GM19463 (cell line): Measurements from ENCODE around the gene FAM193A.
"Not testable (repeated sequence)": the region's sequence is repeated elsewhere in the genome, so short reads cannot be mapped to it uniquely, and the experiment has no call there.

ENCODE experiments used
- ATAC-seq: cut with Tn5 transposase; IDR thresholded peaks from one replicate; pipeline ENCODE4 v1.9.1; 2021; ENCODE audit warnings: mild to moderate bottlenecking, moderate library complexity; ENCODE audit not compliant: unreplicated experiment

FAM193A gene

DNA sequence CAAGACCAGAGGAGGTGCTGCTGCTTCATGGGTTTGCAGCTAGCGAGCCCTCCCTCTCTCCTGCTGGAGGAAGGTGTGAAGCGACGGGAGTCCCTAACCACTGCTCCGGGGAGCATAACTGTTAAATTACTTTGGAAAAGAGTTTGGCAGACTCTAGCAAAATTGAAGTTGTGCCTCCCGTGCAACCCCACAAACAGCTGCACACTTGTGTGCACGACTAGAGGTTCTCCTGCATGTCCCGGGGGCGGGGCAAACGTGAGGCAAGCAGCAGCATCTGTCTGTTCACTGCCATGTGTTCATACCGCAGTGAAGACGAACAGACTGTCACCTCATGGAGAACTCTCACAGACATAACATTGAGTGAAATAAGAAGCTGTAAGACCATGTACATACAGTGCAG lies 185.1 kb downstream of the FAM193A start:
- no peak for ATAC-seq

DNA sequence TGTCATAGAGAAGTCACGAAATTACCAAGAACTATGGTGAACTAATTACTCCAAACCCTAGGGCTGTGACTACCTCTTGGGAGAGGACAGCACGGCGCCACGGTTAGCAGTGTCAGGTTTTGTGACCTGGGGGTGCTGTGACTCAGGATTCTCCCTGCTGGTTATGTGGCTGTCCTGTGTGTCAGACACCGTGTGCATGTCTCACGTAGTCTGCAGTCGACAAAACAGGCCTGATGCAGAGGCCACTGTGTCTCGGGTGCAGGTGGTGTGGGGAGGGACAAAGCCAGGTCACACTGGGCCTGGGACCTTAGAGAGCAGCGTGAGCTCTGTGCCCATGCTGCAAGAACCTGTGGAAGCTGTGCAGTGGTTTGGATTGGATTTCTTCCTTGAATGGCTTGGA lies 185.6 kb downstream of the FAM193A start:
- no peak for ATAC-seq

DNA sequence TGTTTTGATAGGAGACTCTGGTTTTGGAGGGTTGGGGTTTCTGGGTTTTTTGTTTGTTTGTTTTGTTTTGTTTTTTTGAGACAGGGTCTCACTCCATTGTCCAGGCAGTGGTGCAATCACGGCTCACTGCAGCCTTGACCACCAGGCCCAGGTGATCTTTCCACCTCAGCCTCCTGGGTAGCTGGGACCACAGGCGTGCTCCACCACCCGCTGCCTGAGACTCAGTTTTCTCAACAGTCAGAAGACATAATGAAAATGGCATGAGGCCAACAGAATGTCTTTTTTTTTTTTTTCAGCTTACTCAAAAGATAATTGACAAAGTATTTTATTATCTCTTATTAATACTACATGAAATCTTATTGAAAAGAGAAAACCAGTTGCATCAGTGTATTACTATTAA lies 187.3 kb downstream of the FAM193A start:
- no peak for ATAC-seq

DNA sequence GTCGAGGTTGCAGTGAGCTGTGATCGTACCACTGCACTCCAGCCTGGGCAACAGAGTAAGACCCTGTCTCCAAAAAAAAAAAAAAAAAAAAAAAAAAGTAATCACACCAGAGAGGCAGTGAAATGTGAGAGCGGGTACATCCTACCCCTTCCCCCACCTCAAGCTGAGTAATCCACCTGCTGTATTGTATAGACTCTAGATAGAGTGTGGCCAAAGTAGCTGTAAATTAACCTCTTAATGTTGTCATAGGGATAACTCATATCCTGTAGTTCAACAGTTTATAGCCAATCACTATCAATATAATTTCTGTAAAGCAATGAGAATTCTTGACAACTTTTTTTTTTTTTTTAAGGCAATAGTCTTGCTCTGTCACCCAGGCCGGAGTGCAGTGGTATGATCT lies 188.9 kb downstream of the FAM193A start:
- ATAC-seq: no peak

DNA sequence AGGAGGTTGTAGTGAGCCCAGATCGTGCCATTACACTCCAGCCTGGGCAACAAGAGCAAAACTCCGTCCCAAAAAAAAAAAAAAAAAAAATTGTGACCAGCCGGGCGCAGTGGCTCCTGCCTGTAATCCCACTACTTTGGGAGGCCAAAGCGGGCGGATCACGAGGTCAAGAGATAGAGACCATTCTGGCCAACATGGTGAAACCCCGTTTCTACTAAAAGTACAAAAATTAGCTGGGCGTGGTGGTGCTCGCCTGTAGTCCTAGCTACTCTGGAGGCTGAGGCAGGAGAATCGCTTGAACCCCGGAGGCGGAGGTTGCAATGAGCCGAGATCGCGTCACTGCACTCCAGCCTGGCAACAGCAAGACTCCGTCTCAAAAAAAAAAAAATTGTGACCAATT lies 190.4 kb downstream of the FAM193A start:
- ATAC-seq: not testable (repeated sequence)

DNA sequence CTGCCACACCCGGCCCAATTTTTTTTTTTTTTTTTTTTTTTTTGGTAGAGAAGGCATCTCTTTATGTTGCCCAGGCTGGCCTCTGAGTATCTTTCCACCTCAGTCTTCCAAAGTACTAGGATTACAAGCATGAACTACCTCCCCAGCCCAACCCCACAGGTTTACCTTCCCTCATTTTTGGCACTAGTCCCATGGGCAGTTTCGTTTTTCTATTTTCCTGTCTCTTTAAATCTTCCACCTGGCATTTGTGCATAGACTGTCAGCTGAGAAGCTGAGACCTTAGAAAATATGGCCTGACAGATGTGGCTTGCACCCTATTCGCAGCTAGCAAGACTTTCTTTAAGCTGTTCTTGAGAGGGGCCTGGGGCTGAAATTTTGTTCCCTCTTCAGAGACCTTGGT lies 191.8 kb downstream of the FAM193A start:
- no peak for ATAC-seq

DNA sequence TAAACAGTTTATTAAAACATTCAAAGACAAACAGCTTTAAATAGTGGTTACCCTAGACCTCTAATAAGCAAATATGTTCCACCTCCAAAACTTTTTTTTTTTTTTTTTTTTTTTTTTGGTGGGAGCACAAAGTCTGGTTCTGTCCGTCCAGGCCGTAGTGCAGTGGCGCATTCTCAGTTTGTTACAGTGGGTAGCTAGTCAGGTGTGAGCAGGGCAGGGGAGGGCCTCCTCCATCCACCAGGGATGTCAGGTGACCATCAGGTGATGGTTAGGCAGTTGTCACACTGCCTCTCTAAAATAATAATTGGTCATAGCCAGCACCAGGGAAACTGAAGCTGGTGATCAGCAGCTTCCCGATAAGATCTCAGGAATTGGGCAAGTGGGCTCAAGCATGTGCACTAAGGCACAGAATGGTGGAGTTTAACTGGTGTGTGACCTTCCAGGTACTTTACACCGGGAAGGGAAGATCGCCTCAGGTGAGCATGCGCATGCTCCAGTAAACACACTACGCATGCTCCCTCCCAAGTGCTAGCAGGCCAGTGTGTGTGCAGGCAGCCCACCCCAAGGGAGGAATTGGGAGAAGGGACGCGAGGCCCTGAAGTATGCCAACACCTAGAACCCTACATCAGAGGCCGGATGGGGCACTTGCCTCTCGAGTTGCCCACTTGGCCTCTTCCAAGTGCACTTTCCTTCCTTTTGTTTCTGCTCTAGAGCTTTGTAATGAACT lies 192.5 kb downstream of the FAM193A start:
- no peak for ATAC-seq

DNA sequence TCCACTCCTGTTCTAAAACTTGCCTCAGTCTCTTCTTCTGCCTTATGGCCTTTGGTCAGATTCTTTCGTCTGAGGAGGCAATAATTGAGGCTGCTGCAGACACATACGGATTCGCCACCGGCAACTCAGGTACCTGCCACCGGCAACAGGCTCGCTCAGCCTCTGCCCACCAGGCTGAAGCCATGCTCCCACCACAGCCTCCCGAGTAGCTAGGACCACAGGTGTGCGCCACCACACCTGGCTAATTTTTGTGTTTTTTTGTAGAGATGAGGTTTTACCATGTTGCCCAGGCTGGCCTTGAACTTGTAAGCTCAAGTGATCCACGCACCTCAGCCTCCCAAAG lies 193.1 kb downstream of the FAM193A start:
- no peak for ATAC-seq

DNA sequence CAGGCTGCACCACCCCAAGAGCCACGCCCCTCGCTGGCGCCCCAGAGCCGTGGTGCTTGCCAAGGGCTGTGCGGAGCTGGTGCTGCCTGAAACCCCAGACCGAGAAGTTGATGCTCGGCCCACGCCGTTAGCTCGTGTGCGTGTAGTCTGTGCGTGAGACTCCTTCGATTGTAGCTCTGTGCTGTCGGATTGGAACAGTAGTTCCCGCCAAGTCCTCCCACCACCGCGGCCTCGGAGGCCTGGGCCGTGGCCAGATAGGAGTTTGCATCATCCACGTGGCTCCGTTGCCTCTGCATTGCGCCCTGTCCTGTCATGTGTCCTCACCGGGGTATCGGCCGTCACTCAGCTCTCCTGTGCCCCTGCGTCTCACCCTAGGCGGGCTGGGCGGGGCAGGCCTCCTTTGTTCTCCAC lies 195.5 kb downstream of the FAM193A start:
- ATAC-seq: no peak

DNA sequence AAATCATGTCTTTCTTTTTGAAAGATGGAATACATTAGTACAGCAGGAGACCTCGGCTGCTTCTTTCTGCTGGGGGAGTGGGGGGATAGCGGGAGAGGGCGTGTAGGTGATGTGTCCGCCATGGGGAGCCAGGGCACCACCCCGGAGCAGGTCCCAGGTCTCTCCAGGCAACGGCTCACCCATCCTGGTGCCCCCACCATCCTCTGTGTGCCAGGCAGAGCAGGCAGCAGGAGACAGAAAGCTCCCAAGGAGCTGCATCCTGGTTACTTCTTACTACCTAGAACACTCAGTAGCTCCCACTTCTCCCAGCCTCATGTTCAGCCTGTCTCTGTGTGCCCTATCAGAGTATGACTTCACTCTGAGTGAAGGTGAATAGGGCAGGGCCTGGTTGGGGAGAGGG lies 196.1 kb downstream of the FAM193A start:
- no peak for ATAC-seq

DNA sequence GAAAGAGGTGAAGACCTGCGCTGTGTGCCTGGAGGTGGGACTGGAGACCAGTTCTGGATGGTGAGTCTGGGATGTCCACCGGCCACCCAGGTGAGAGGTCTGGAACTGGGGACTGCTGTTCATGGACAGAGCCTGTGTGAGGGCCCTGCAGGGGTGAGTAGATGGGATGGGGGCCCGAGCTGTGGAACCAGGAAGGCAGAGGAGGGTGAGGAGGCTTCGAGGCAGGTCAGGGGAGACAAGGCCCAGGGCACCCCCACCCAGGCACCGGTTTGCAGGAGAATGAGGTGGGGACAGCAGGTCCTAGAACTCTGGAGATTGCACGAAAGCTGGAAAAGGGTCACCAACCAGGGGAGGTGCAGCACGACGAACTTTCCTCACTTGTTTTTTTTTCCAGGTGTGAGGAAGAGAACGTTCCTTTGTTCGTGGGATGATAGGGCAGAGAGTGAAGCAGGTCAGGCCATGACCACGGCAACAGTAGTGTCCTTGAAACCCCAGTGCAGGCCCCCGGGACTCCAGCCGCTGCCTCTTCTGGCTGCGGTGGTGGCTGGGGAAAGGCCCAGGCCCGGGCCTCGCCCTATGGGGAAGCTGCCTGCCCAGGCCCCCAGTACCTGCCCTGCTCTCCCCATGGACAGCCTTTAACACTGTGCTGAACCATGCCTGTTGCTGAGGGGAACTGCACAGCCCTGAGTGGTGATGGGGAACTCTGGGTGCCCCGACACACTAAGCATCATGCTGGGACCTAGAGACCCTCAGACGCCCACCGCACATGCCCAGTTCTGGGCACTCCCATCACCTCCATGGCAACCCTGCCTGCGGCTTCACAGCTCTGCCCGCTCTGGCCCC lies 196.8 kb downstream of the FAM193A start:
- no peak for ATAC-seq

DNA sequence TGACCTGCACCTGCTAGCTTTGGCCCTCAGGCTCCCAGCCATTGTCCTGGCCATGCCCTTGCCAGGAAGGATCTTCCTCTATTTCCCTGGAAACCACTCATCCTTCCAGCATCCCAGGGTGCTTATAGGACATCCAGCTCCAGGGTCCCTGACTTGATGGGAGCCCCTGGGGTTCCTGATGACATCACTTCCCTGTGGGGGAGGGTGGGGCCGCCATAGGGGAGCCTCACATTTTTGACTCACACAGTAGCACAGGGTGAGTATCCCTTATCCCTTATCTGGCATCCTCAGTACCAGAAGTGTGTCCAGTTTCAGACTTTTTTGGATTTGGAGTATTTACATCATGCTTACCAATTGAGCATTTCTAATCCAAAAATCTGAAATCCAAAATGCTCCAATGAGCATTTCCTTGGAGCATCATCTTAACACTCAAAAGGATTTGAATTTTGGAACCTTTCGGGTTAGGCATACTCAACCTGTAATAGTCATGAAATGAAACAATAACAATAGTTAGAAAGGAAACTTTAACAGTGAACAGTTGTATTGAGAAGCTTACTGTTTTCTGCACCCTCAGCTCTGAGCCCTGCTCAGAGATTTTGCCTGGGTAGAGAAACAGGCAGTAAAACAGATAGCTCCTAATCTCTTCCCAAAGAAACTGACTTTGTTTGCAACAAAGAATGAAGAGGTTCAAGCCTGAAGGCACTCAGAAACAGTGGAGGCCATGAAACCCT lies 197.6 kb downstream of the FAM193A start:
- no peak for ATAC-seq

DNA sequence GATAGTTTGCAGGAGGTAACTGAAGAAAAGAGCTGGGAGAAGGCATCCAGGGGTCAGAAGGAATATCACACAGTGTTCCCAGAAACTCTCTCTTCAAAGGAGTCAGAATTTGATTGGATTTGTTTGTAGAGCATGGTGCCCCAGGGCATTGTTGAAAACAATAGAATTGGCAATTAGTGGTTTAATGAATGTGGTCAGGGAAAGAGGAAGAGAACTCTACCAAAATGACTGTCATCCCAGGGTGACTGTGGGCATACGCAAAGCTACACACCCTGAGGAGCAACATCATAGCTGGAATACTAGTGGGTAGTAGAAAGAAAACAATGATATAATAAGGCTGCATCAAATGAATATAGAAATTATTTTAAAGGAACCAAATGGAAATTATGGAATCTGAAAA lies 198.2 kb downstream of the FAM193A start:
- ATAC-seq: no peak

DNA sequence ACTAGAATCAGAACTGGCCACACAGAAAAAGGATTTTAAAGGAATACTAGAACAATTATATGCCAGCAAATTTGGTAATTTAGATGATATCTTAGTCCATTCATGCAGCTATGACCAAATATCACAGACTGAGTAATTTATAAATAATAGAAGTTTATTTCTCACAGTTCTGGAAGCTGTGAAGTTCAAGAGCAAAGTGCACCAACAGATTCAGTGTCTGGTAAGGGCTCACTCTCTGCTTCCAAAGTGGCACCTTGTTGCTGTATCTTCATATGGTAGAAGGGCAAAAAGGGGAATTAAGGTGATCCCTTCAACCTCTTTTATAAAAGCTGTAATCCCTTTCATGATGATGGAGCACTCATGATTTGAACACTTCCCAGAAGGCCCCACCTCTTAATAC lies 199.4 kb downstream of the FAM193A start:
- ATAC-seq: no peak

DNA sequence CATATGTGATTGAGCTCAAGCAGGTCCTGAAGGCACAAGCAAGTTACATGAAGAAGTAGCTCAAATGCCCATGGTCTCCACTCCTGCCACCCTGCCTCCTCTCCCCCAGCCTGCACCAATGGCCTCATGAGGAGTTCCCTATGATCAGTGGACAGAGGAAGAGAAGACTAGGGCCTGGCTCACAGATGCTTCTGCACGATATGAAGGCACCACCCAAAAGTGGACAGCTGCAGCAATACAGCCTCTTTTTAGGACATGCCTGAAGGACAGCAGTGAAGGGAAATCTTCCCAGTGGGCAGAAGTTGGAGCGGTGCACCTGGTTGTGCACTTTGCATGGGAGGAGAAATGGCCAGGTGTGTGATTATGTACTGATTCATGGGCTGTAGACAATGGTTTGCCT lies 201.8 kb downstream of the FAM193A start:
- not testable (repeated sequence) for ATAC-seq

DNA sequence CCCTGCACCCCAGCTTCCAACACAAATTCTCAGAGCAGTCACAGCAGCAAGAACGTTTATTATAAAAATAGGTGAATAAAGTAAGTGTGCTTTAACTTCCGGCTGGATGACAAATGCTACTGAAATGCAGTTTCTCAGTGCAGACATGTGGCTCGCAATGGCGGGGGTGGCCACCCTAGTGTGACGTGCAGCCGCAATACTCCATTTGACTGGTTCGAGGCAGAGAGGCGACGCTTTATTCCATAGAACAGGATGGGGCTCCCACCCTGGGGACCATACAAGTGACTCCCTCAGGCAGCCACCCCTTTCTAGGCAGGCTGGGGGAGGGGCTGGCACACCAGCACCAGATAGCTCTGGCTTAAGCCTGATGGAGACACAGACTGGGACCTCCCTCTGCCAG lies 205.2 kb downstream of the FAM193A start:
- no peak for ATAC-seq

DNA sequence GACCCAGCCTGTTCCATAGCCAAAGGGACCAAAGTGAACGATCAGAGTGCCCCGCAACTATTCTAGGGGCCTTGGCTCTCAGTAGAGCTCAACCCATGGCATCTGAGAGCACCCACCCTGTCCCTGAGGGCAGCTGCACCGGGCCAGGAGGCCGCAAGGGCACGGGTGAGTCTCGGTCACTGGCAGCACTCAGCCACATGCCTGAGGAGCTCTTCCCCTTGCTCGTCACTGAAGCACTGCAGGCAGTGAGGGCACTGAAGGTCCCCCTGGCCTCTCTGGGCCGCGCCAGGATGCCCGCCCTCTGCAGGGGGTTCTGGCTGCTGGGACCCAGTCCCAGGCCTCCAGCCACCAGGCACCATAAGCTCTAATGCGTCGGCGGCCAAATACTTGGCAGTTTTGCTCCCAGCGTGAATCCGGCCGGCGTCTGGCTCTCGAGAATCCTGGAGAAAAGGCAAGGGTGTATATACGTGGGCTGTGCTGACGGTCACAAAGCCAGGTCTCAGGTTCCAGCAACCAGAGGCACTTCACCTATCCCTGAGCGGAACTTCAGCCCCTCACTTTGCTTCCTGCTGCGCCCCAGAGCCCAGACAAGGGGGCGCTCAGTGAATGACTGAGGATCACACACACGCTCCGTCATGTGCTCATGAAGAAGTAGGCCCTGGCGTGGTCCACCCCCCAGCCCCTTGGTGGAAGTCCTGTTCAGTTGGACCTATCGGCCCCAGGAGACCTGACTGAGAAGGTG lies 205.8 kb downstream of the FAM193A start:
- ATAC-seq: no peak

DNA sequence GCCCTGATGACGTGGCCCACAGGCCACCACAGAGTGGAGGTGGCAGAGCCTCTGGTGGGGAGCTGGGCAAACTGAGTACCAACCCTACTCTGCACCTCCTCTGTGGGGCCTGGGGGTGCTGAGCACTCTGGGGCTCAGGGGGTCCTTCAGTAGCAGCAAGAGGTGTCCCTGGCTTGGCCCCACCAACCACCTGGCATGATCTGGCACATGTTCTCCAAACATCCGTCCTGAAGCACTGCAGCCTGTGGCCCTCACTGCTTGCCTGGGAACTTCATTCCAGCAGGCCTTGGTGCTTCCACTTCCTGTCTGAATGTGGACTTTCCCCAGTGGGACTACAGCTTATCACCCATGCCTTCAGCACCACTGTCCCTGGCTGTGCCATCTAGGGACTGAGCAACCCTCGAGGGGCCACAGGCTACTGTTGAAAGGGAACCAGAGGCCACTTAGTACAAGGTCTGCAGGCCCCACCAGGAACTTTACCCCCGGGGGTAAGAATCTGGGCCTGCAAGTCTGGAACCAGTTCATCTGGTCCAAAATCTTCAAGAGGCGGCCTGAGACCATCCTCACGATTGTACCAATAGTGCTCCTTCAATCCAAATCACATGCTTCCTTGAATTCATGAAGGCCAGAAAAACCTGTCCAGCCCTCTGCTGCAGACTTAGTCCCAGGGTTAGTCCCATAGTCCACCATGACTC lies 206.5 kb downstream of the FAM193A start:
- no peak for ATAC-seq

DNA sequence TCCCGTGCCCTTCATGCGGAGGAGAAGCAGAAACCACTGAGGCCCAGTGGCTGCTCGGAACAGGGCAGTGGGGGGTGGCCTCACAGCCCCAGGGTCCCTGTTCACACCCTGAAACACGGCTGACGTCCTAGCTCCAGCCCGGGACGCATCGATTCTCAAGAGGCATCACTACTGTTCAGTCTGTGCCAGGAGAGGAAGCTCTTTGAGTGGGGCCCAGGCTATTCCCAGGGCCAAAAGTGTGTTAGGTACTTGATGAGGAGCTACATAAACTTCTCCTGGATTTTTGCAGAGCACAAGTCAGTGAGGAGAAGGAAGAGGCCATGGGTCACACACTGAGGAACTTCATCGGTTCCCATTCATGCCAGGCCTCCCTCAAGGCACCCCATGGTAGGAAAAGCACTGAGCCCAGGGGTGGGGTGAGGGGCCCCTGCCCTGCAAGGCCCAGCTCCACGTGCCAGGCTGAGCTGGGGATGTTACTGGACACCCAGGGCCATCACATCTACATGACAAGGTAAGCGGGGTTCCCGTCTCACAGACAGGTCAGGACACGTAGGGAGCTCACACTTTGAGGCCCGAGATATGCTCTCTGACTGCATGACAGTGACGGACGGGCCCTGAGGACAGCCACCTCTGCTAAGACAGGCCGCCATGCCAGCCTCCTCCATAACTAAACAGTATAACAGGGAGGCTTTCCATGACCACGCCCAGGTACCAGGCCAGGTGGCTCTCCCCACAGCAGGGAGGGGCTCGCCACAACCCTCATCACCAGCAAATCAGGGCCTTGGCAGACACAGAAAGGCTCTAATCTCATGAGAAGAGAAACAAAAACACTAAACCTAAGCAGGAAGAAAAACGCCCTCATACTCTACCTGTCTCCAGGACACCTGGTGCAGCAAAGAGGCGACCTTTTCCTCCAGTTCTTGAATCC lies 207.3 kb downstream of the FAM193A start:
- no peak for ATAC-seq
